ENCODE data around the gene CLASP1. TPM values are rescaled to one million over a fixed set of nuclear protein-coding genes. Genes with fewer than 3 reads are reported as not detected.

CLASP1 gene
- total and polyA plus RNA-seq, 2 experiments from 2014 or later = 20.1 to 45.9 TPM

DNA sequence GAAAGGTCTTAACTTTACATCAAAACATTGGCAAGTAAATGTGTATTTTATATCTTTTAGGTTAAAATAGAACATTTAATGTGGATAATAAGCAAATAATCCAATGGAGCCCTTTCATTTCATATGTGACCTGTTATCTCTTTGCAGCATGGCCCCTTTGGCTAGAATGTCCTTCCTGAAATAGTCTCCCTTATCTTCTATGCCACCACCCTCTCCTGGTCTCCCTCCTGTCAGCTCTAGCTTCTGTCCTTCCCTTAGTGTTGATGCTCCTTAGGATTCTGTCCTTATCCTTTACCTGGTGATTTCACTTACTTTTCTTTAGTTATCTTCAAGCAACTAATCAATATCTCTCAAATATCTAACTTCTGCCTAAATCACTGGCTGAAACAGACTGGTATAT, 277.2 kb downstream of the CLASP1 start:
- H3K4me3 ChIP-seq = no peak overlapping the region
- DNase-seq (ENCODE audit: low spot score) = no peak
- no peak overlapping the region for H3K4me2 ChIP-seq
- H4K20me1 ChIP-seq (ENCODE audit: insufficient read depth, poor library complexity, severe bottlenecking) = no peaks in the 10 kb centered on the region
- TF ChIP-seq EZH2 (IDR thresholded peaks at IDR 0.05; ENCODE audit: borderline replicate concordance) (no peak), EZH2phosphoT487 (IDR thresholded peaks at IDR 0.05; ENCODE audit: low read depth, severe bottlenecking, unreplicated experiment) (no peak)
- TF ChIP-seq, protein P1, sequence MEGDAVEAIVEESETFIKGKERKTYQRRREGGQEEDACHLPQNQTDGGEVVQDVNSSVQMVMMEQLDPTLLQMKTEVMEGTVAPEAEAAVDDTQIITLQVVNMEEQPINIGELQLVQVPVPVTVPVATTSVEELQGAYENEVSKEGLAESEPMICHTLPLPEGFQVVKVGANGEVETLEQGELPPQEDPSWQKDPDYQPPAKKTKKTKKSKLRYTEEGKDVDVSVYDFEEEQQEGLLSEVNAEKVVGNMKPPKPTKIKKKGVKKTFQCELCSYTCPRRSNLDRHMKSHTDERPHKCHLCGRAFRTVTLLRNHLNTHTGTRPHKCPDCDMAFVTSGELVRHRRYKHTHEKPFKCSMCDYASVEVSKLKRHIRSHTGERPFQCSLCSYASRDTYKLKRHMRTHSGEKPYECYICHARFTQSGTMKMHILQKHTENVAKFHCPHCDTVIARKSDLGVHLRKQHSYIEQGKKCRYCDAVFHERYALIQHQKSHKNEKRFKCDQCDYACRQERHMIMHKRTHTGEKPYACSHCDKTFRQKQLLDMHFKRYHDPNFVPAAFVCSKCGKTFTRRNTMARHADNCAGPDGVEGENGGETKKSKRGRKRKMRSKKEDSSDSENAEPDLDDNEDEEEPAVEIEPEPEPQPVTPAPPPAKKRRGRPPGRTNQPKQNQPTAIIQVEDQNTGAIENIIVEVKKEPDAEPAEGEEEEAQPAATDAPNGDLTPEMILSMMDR (IDR thresholded peaks at IDR 0.05; ENCODE audit: poor library complexity) = no peak
- no peaks in the 10 kb centered on the region for H3K36me3 ChIP-seq (replicated peaks; ENCODE audit: insufficient read depth, low read depth)
- H3K9me2 ChIP-seq (replicated peaks; ENCODE audit: insufficient read depth) = no peaks in the 10 kb centered on the region
- H3K27me3 ChIP-seq = no peaks in the 10 kb centered on the region
- no peaks in the 10 kb centered on the region for H3K4me1 ChIP-seq (ENCODE audit: insufficient read depth)
- no peak overlapping the region for H2AFZ ChIP-seq
- no peak overlapping the region for H3K27ac ChIP-seq
- no peaks in the 10 kb centered on the region for H3K9me3 ChIP-seq (ENCODE audit: low read depth)
- no peaks in the 10 kb centered on the region for H3K79me2 ChIP-seq

DNA sequence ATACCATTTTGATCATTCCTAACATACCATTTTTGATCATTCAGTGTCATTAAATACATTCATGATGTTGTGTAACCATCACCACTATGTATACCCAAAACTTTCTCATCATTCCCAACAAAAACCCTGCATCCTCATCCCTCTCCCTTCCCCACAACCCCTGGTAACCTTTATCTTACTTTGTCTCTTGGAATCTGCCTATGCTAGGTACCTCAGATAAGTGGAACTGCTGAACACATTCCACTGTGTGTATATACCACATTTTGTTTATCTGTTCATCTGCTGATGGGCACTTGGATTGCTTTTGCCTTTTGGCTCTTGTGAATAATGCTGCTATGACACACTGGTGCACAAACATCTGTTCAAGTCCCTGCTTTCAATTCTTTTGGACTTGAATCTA, 280.4 kb downstream of the CLASP1 start:
- H3K4me3 ChIP-seq = no peak overlapping the region
- H3K36me3 ChIP-seq (replicated peaks; ENCODE audit: insufficient read depth, low read depth) = no peaks in the 10 kb centered on the region
- TF ChIP-seq EZH2phosphoT487 (IDR thresholded peaks at IDR 0.05; ENCODE audit: low read depth, severe bottlenecking, unreplicated experiment) (no peak), EZH2 (IDR thresholded peaks at IDR 0.05; ENCODE audit: borderline replicate concordance) (no peak)
- TF ChIP-seq, protein P1 (IDR thresholded peaks at IDR 0.05; ENCODE audit: poor library complexity) = no peak

DNA sequence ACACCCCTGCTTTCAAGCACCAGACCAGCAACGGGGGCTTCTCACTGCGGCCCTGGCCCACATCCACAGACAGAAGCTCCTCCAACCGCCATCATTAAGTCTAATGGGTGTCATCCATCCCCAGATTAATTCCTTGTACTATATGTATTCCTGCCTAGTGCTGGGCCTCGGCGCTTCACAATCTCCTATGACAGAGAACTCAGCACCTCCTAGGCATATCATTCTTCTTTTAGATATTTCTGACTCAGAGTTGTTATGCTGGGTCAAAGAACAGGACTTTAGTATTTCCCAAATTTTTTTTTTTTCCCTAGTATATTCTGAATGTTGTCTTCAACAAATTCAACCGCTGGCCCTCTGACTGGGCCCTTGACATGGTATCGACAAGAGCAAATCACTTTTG, 281.1 kb downstream of the CLASP1 start:
- Histone ChIP-seq H3K9me2 (replicated peaks; ENCODE audit: insufficient read depth) (no peaks in the 10 kb centered on the region), H3K4me3 (no peak overlapping the region), H3K36me3 (replicated peaks; ENCODE audit: insufficient read depth, low read depth) (no peaks in the 10 kb centered on the region), H3K79me2 (no peaks in the 10 kb centered on the region), H3K4me1 (ENCODE audit: insufficient read depth) (no peaks in the 10 kb centered on the region), H3K27ac (no peak overlapping the region), H3K9me3 (ENCODE audit: low read depth) (no peaks in the 10 kb centered on the region), H3K27me3 (no peaks in the 10 kb centered on the region), H2AFZ (no peak overlapping the region), H3K4me2 (no peak overlapping the region), H4K20me1 (ENCODE audit: insufficient read depth, poor library complexity, severe bottlenecking) (no peaks in the 10 kb centered on the region)
- TF ChIP-seq EZH2 (IDR thresholded peaks at IDR 0.05; ENCODE audit: borderline replicate concordance) = no peak
- TF ChIP-seq, protein P1 (IDR thresholded peaks at IDR 0.05; ENCODE audit: poor library complexity) = no peak
- TF ChIP-seq EZH2phosphoT487 (IDR thresholded peaks at IDR 0.05; ENCODE audit: low read depth, severe bottlenecking, unreplicated experiment) = no peak
- DNase-seq (ENCODE audit: low spot score) = no peak
- 95% methylated on average over 7 of the region's 7 CpGs for WGBS (ENCODE audit: low lambda C conversion rate, missing lambda C conversion rate)

More for the DNA sequence above, 280.4 kb downstream of the CLASP1 start:
- Histone ChIP-seq H3K9me2 (replicated peaks; ENCODE audit: insufficient read depth) (no peaks in the 10 kb centered on the region), H4K20me1 (ENCODE audit: insufficient read depth, poor library complexity, severe bottlenecking) (no peaks in the 10 kb centered on the region), H3K27me3 (no peaks in the 10 kb centered on the region), H3K4me2 (no peak overlapping the region), H3K9me3 (ENCODE audit: low read depth) (no peaks in the 10 kb centered on the region), H3K79me2 (no peaks in the 10 kb centered on the region), H3K4me1 (ENCODE audit: insufficient read depth) (no peaks in the 10 kb centered on the region), H3K27ac (no peak overlapping the region), H2AFZ (no peak overlapping the region)
- DNase-seq (ENCODE audit: low spot score) = no peak

All from hepatocyte (in vitro differentiated cells).